Panc1 (cell line): ENCODE data around the gene GTF2H4. TPM values are rescaled to one million over a fixed set of nuclear protein-coding genes. Genes with fewer than 3 reads are reported as not detected.
"Not testable (repeated sequence)": the region's sequence is repeated elsewhere in the genome, so short reads cannot be mapped to it uniquely, and the experiment has no call there.

Experiments
- ATAC-seq: fragments of 200-7000 bp; cut with Tn5 transposase; 2 replicates; pipeline ENCODE4 v1.9.1; 2020; ENCODE audit warnings: mild to moderate bottlenecking, moderate library complexity
- BruUV-seq: library from RNA; stranded (reverse); fragments of 400-500 nt; replicated peaks from 2 replicates; lab custom pipeline; 2021; lab: Mats Ljungman, UMichigan
- CTCF ChIA-PET: fragments of 300-600 bp; sonication (Branson Sonifier 250); formaldehyde crosslinking; loops from one replicate; lab custom pipeline; 2022; ENCODE audit warnings: antibody characterized with exemption; lab: Charles Lee
- POLR2A ChIA-PET: fragments of 300-600 bp; sonication (Branson Sonifier 250); formaldehyde crosslinking; loops from one replicate; lab custom pipeline; 2022; ENCODE audit warnings: antibody characterized with exemption; lab: Charles Lee
- DNase-seq: peaks from one replicate; pipeline ENCODE4 v3.0.0-alpha.2; 2010; ENCODE audit warnings: low read depth, low spot score
- H3K27ac ChIP-seq: 2 replicates; pipeline ENCODE4 v1.5.1; 2011; ENCODE audit warnings: mild to moderate bottlenecking, low read length, inconsistent platforms
- H3K27me3 ChIP-seq: fragments of 200-500 bp; sonication (Bioruptor generic); 2 replicates; pipeline ENCODE4 v1.6.0; 2014; ENCODE audit warnings: low read length, inconsistent platforms; ENCODE audit not compliant: control insufficient read depth, insufficient read depth
- H3K36me3 ChIP-seq: fragments of 200-500 bp; sonication (Bioruptor generic); 2 replicates; pipeline ENCODE4 v1.5.1; 2014; ENCODE audit warnings: inconsistent platforms, mild to moderate bottlenecking, low read length, moderate library complexity; ENCODE audit not compliant: control insufficient read depth, insufficient read depth
- H3K4me1 ChIP-seq: 2 replicates; pipeline ENCODE4 v1.5.1; 2011; ENCODE audit warnings: inconsistent platforms, mild to moderate bottlenecking, low read length, moderate library complexity; ENCODE audit not compliant: control insufficient read depth, insufficient read depth
- H3K4me3 ChIP-seq, 2 experiments: 2 replicates each; pipeline ENCODE4 v1.5.1; 2011 to 2012; ENCODE audit warnings: low read depth in 2 of 2, low read length in 2 of 2, mild to moderate bottlenecking in 2 of 2, inconsistent platforms in 1 of 2, moderate library complexity in 1 of 2
- H3K9me3 ChIP-seq: fragments of 200-500 bp; sonication (Bioruptor generic); 2 replicates; pipeline ENCODE4 v1.5.1; 2014; ENCODE audit warnings: low read depth, mild to moderate bottlenecking, inconsistent platforms, low read length, moderate library complexity; ENCODE audit not compliant: control insufficient read depth, insufficient read depth
- POLR2AphosphoS5 ChIP-seq: IDR thresholded peaks from 2 replicates; pipeline ENCODE4 v1.6.1; 2012; ENCODE audit warnings: mild to moderate bottlenecking, low read depth, low read length, moderate library complexity
- REST ChIP-seq, 2 experiments: IDR thresholded peaks; 2 replicates each; pipeline ENCODE4 v1.6.1; 2011 to 2012; ENCODE audit warnings: low read depth in 2 of 2, control low read depth in 1 of 2, low read length in 1 of 2, mild to moderate bottlenecking in 1 of 2, moderate library complexity in 1 of 2; ENCODE audit not compliant: insufficient read depth in 1 of 2
- SIN3A ChIP-seq: IDR thresholded peaks from 2 replicates; pipeline ENCODE4 v1.6.1; 2012; ENCODE audit warnings: low read depth, mild to moderate bottlenecking, low read length, moderate library complexity, borderline replicate concordance; ENCODE audit not compliant: insufficient read depth
- TCF7L2 ChIP-seq: IDR thresholded peaks from 2 replicates; pipeline ENCODE4 v1.6.1; 2011; ENCODE audit warnings: mild to moderate bottlenecking, low read depth, low read length, inconsistent platforms
- in situ Hi-C: cut with HindIII; loops from 2 replicates; pipeline ENCODE4 v1.10.0; 2016; ENCODE audit warnings: low sequenced_read_pairs, low pct_unique_long_range_greater_than_20kb
- intact Hi-C: fragments of 100-400 bp; cut with micrococcal nuclease; formaldehyde crosslinking; loops from one replicate; pipeline ENCODE4 v1.10.0; 2022; ENCODE audit not compliant: unreplicated experiment
- total RNA-seq: library from RNA; stranded (reverse); gene quantifications from one replicate; pipeline ENCODE4 v1.2.1, GENCODE V29; 2021; ENCODE audit not compliant: unreplicated experiment
- TF ChIP-seq, protein P1 (sequence below): fragments of 450-650 bp; IDR thresholded peaks from 2 replicates; pipeline ENCODE4 v1.5.1; 2017; ENCODE audit warnings: mild to moderate bottlenecking

Gene GTF2H4
- total RNA-seq, 1 experiment from 2014 or later: 27.5 TPM

DNA sequence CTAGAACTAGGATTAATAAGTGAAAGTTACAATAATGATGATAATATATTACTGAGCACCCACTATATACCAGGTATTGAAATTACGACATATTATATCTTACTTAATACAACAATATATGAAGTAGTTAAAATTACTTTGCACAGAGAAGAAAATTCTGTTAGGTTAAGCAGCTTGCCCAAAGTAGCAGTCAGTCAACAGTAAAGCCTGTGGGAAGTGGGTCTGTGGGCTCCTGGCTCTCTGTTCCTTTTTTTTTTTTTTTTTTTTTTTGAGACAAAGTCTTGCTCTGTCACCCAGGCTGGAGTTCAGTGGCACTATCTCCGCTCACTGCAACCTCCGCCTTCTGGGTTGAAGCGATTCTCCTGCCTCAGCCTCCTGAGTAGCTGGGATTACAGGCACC lies 4.8 kb upstream of the GTF2H4 start:
- TF ChIP-seq POLR2AphosphoS5 (no peak), SIN3A (no peak), REST (IDR thresholded peaks at IDR 0.05; ENCODE audit: insufficient read depth in 1 of 2, low read depth in 2 of 2, low read length in 1 of 2) (no peak), TCF7L2 (no peak)
- TF ChIP-seq, protein P1, sequence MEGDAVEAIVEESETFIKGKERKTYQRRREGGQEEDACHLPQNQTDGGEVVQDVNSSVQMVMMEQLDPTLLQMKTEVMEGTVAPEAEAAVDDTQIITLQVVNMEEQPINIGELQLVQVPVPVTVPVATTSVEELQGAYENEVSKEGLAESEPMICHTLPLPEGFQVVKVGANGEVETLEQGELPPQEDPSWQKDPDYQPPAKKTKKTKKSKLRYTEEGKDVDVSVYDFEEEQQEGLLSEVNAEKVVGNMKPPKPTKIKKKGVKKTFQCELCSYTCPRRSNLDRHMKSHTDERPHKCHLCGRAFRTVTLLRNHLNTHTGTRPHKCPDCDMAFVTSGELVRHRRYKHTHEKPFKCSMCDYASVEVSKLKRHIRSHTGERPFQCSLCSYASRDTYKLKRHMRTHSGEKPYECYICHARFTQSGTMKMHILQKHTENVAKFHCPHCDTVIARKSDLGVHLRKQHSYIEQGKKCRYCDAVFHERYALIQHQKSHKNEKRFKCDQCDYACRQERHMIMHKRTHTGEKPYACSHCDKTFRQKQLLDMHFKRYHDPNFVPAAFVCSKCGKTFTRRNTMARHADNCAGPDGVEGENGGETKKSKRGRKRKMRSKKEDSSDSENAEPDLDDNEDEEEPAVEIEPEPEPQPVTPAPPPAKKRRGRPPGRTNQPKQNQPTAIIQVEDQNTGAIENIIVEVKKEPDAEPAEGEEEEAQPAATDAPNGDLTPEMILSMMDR: no peak
- ATAC-seq (no peak), DNase-seq (no peak)
- H3K4me3 ChIP-seq: no peak overlapping the region
- CTCF ChIA-PET: no interaction called here
- no peaks in the 10 kb centered on the region for H3K4me1 ChIP-seq
- intact Hi-C loops: no loop called here
- no peaks in the 10 kb centered on the region for H3K27me3 ChIP-seq
- H3K27ac ChIP-seq: no peak overlapping the region
- H3K9me3 ChIP-seq: no peaks in the 10 kb centered on the region
- POLR2A ChIA-PET: no interaction called here
- in situ Hi-C loops: no loop called here
- no peaks in the 10 kb centered on the region for H3K36me3 ChIP-seq
- BruUV-seq: no TSS peak

- H3K36me3 ChIP-seq, DNase-seq, intact Hi-C loops, BruUV-seq, H3K4me1 ChIP-seq, H3K9me3 ChIP-seq, H3K27me3 ChIP-seq, in situ Hi-C loops, ATAC-seq: not testable (repeated sequence)
- Histone ChIP-seq H3K27ac (peak overlapping the region; percentile 73), H3K4me3 (peak overlapping the region; percentile 90 to 100)
- ChIA-PET POLR2A (interaction anchor here (0.7 kb wide), 1 partner anchor 307 kb away, joined by 3 read pairs; no protein-coding TSS in a partner anchor), CTCF (interaction anchor here (0.6 kb wide), 1 partner anchor 134 kb away, joined by 6 read pairs; no protein-coding TSS in a partner anchor)
These were observed 683 bp upstream of the GTF2H4 start for GRCh38 chr6:30907290-30907757.

- Histone ChIP-seq H3K4me1 (peaks cover 11% of the 10 kb centered on the region), H3K9me3 (no peaks in the 10 kb centered on the region), H3K36me3 (no peaks in the 10 kb centered on the region), H3K27ac (peak overlapping the region; percentile 94), H3K4me3 (peak overlapping the region; percentile 90 to 100), H3K27me3 (no peaks in the 10 kb centered on the region)
- BruUV-seq: TSS peak; percentile 78
- ChIA-PET CTCF (no interaction called here), POLR2A (no interaction called here)
- no peak for ATAC-seq
- TF ChIP-seq REST (IDR thresholded peaks at IDR 0.05; ENCODE audit: insufficient read depth in 1 of 2, low read depth in 2 of 2, low read length in 1 of 2) (no peak), SIN3A (no peak), TCF7L2 (no peak), POLR2AphosphoS5 (no peak)
- TF ChIP-seq, protein P1: no peak
- intact Hi-C loops: no loop called here
- in situ Hi-C loops: no loop called here
- DNase-seq: no peak
These were observed 693 bp downstream of the GTF2H4 start for GRCh38 chr6:30908700-30909099.

DNA sequence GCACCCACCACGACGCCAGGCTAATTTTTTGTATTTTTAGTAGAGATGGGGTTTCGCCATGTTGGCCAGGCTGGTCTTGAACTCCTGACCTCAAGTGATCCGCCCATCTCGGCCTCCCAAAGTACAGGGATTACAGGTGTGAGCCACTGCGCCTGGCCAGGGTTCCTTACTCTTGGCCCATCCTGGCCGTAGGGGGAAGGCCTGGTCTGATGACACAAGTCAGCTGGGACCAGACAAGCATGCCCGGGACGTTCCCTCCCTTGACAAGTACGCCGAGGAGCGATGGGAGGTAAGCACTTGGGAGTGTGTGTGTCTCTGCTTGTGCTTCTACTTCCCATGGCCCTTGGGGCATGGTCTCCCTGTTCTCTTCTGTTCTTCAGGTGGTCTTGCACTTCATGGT lies 2.5 kb downstream of the GTF2H4 start:
- H3K27me3 ChIP-seq, H3K9me3 ChIP-seq, DNase-seq, BruUV-seq, H3K4me3 ChIP-seq, POLR2A ChIA-PET, intact Hi-C loops, H3K27ac ChIP-seq, CTCF ChIA-PET, in situ Hi-C loops, ATAC-seq, H3K36me3 ChIP-seq: not testable (repeated sequence)
- peaks cover 20% of the 10 kb centered on the region for H3K4me1 ChIP-seq
